Measurements from ENCODE around the gene NCKAP1. TPM values are rescaled to one million over a fixed set of nuclear protein-coding genes. Genes with fewer than 3 reads are reported as not detected.
"Not testable (repeated sequence)": the region's sequence is repeated elsewhere in the genome, so short reads cannot be mapped to it uniquely, and the experiment has no call there.

The NCKAP1 gene
- total and polyA plus RNA-seq, 2 experiments from 2014 or later: 54.5 to 216 TPM

DNA sequence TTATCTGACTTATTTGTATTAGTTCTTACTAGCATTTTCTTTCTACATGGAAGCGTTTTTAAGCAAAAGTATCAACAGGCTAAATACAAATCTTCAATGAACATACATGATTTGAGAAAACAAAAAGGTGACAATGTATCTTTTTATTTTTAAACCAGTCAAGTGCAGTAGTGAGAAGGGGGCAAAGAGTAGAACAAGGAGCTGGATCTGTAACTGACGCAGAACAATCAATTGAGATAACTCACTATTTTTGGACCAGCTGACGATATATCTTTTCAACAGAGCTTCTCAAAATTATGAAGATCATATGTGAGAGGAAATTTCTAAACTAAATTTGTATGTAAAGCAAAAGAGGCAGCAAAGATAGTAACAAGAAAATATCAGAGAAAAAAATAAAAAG is 15.5 kb downstream of the NCKAP1 start:
- Histone ChIP-seq H3K27me3 (no peaks in the 10 kb centered on the region), H3K27ac (no peak overlapping the region), H4K20me1 (ENCODE audit: insufficient read depth, poor library complexity, severe bottlenecking) (peaks cover 93% of the 10 kb centered on the region), H3K79me2 (peaks cover 100% of the 10 kb centered on the region), H2AFZ (no peak overlapping the region), H3K9me3 (ENCODE audit: low read depth) (no peaks in the 10 kb centered on the region), H3K36me3 (replicated peaks; ENCODE audit: insufficient read depth, low read depth) (no peaks in the 10 kb centered on the region), H3K9me2 (replicated peaks; ENCODE audit: insufficient read depth) (no peaks in the 10 kb centered on the region), H3K4me2 (no peak overlapping the region), H3K4me1 (ENCODE audit: insufficient read depth) (peaks cover 18% of the 10 kb centered on the region), H3K4me3 (no peak overlapping the region)
- TF ChIP-seq, protein P1, sequence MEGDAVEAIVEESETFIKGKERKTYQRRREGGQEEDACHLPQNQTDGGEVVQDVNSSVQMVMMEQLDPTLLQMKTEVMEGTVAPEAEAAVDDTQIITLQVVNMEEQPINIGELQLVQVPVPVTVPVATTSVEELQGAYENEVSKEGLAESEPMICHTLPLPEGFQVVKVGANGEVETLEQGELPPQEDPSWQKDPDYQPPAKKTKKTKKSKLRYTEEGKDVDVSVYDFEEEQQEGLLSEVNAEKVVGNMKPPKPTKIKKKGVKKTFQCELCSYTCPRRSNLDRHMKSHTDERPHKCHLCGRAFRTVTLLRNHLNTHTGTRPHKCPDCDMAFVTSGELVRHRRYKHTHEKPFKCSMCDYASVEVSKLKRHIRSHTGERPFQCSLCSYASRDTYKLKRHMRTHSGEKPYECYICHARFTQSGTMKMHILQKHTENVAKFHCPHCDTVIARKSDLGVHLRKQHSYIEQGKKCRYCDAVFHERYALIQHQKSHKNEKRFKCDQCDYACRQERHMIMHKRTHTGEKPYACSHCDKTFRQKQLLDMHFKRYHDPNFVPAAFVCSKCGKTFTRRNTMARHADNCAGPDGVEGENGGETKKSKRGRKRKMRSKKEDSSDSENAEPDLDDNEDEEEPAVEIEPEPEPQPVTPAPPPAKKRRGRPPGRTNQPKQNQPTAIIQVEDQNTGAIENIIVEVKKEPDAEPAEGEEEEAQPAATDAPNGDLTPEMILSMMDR (IDR thresholded peaks at IDR 0.05; ENCODE audit: poor library complexity): no peak
- TF ChIP-seq EZH2 (IDR thresholded peaks at IDR 0.05; ENCODE audit: borderline replicate concordance) (no peak), EZH2phosphoT487 (IDR thresholded peaks at IDR 0.05; ENCODE audit: low read depth, severe bottlenecking, unreplicated experiment) (no peak)
- no peak for DNase-seq (ENCODE audit: low spot score)
- WGBS (ENCODE audit: low lambda C conversion rate, missing lambda C conversion rate): 96% methylated on average over 3 of the region's 3 CpGs

DNA sequence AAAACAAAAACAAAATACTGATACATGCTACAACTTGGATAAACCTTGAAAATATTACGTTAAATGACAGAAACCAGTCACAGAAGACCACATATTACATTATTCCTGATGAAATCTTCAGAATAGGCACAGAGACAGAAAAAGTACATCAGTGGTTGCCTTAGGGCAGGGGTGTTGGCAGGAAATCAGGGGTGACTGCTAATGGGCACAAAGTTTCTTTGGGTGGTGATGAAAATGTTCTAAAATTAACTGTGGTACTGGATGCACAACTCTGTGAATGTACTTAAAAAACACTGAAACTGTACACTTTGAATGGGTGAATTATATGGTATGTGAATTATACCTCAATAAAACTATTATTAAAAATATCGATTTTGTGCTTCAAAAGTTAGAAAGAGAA is 16.6 kb downstream of the NCKAP1 start:
- Histone ChIP-seq H3K27ac (no peak overlapping the region), H3K36me3 (replicated peaks; ENCODE audit: insufficient read depth, low read depth) (no peaks in the 10 kb centered on the region), H4K20me1 (ENCODE audit: insufficient read depth, poor library complexity, severe bottlenecking) (peaks cover 93% of the 10 kb centered on the region), H3K4me2 (no peak overlapping the region), H2AFZ (no peak overlapping the region), H3K4me3 (no peak overlapping the region), H3K9me3 (ENCODE audit: low read depth) (no peaks in the 10 kb centered on the region), H3K4me1 (ENCODE audit: insufficient read depth) (peaks cover 18% of the 10 kb centered on the region), H3K9me2 (replicated peaks; ENCODE audit: insufficient read depth) (no peaks in the 10 kb centered on the region), H3K27me3 (no peaks in the 10 kb centered on the region), H3K79me2 (peaks cover 100% of the 10 kb centered on the region)
- DNase-seq (ENCODE audit: low spot score): no peak
- TF ChIP-seq EZH2 (IDR thresholded peaks at IDR 0.05; ENCODE audit: borderline replicate concordance) (no peak), EZH2phosphoT487 (IDR thresholded peaks at IDR 0.05; ENCODE audit: low read depth, severe bottlenecking, unreplicated experiment) (no peak)
- TF ChIP-seq, protein P1 (IDR thresholded peaks at IDR 0.05; ENCODE audit: poor library complexity): no peak
- WGBS (ENCODE audit: low lambda C conversion rate, missing lambda C conversion rate): 100% methylated on average over 2 of the region's 2 CpGs

DNA sequence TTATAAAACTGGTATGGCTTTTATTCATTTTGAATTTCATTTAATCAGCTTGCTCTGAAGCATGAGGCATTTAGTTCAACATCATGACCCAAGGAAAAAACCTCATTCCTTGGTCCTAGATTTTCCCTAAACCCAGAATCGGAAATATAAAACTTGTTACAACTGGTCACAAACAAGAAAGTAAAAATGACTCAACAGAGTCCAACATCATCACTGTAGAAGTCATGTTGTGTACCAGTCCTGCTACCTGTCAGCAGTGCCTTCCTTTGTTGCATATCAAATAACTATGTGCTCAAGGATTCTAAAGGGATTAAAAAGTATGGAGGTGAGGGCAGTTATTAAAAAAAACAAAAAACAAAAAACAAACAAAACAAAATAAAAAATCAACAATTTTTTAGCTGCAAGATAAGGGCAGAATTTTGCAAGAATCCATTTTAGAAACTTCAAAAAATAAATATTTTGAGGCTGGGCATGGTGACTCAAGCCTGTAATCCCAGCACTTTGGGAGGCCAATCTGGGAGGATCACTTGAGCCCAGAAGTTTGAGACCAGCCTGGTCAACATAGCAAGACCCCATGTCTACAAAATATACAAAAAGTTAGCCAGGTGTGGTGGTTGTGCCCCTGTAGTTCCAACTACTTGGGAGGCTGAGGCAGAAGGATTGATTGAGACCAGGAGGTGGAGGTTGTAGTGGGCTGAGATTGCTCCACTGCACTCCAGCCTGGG is 18.4 kb downstream of the NCKAP1 start:
- 97% methylated on average over 1 of the region's 1 CpG for WGBS (ENCODE audit: low lambda C conversion rate, missing lambda C conversion rate)
- Histone ChIP-seq H3K4me1 (ENCODE audit: insufficient read depth) (peaks cover 8% of the 10 kb centered on the region), H3K9me2 (replicated peaks; ENCODE audit: insufficient read depth) (no peaks in the 10 kb centered on the region), H3K9me3 (ENCODE audit: low read depth) (no peaks in the 10 kb centered on the region), H4K20me1 (ENCODE audit: insufficient read depth, poor library complexity, severe bottlenecking) (peaks cover 93% of the 10 kb centered on the region), H3K4me3 (no peak overlapping the region), H3K27me3 (no peaks in the 10 kb centered on the region), H3K4me2 (no peak overlapping the region), H2AFZ (no peak overlapping the region), H3K36me3 (replicated peaks; ENCODE audit: insufficient read depth, low read depth) (no peaks in the 10 kb centered on the region), H3K27ac (no peak overlapping the region), H3K79me2 (peaks cover 100% of the 10 kb centered on the region)
- TF ChIP-seq, protein P1 (IDR thresholded peaks at IDR 0.05; ENCODE audit: poor library complexity): no peak
- TF ChIP-seq EZH2phosphoT487 (IDR thresholded peaks at IDR 0.05; ENCODE audit: low read depth, severe bottlenecking, unreplicated experiment) (no peak), EZH2 (IDR thresholded peaks at IDR 0.05; ENCODE audit: borderline replicate concordance) (no peak)
- DNase-seq (ENCODE audit: low spot score): no peak

DNA sequence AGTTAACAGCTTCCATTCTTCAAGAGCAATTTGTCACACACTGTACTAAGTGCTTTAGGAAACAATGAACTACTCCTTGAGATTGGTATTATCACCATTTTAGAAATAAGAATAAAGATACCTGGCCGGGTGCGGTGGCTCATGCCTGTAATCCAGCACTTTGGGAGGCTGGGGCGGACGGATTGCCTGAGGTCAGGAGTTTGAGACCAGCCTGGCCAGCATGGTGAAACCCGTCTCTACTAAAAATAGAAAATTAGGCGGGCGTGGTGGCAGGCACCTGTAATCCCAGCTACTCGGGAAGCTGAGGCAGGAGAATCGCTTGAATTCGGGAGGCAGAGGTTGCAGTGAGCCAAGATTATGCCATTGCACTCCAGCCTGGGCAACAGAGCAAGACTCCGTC is 20.4 kb downstream of the NCKAP1 start:
- H3K4me2 ChIP-seq; H3K4me3 ChIP-seq; H3K9me2 ChIP-seq (replicated peaks; ENCODE audit: insufficient read depth); H3K27me3 ChIP-seq; H3K4me1 ChIP-seq (ENCODE audit: insufficient read depth); DNase-seq (ENCODE audit: low spot score); H3K36me3 ChIP-seq (replicated peaks; ENCODE audit: insufficient read depth, low read depth); H3K9me3 ChIP-seq (ENCODE audit: low read depth); H3K27ac ChIP-seq; H2AFZ ChIP-seq: not testable (repeated sequence)
- WGBS (ENCODE audit: low lambda C conversion rate, missing lambda C conversion rate): 97% methylated on average over 11 of the region's 11 CpGs
- peaks cover 100% of the 10 kb centered on the region for H3K79me2 ChIP-seq
- H4K20me1 ChIP-seq (ENCODE audit: insufficient read depth, poor library complexity, severe bottlenecking): peaks cover 93% of the 10 kb centered on the region
